ENCODE measurements around the gene SH3RF3. TPM values are rescaled to one million over a fixed set of nuclear protein-coding genes. Genes with fewer than 3 reads are reported as not detected.

Gene SH3RF3
- total and polyA plus RNA-seq, 10 of the 15 experiments (the other 5 are each of a cell fraction or from before 2014, with no cell fraction given): 0.08 to 8.8 (median 2.3) TPM

GRCh38 chr2:109317471-109318095, 188.6 kb downstream of the SH3RF3 start:
- TF ChIP-seq TBL1XR1 (IDR thresholded peaks at IDR 0.05; ENCODE audit: low read depth, low read length) (no peak), SUPT20H (IDR thresholded peaks at IDR 0.05; ENCODE audit: borderline replicate concordance, control insufficient read depth, low read depth, low read length) (no peak), LARP7 (IDR thresholded peaks at IDR 0.05) (no peak), STAT1 (conservative IDR thresholded peaks at IDR 0.05) (no peak), BHLHE40 (IDR thresholded peaks at IDR 0.05; ENCODE audit: borderline replicate concordance in 1 of 2, low read depth in 2 of 2, low read length in 1 of 2) (no peak), TAF1 (IDR thresholded peaks at IDR 0.05; ENCODE audit: borderline replicate concordance, low read depth, low read length) (no peak), RFX5 (IDR thresholded peaks at IDR 0.05; ENCODE audit: low read depth, low read length) (no peak), BMI1 (IDR thresholded peaks at IDR 0.05; ENCODE audit: borderline replicate concordance) (no peak), EED (IDR thresholded peaks at IDR 0.05; ENCODE audit: low read depth) (no peak), ZNF207 (IDR thresholded peaks at IDR 0.05; ENCODE audit: borderline replicate concordance) (no peak), RUNX3 (IDR thresholded peaks at IDR 0.05; ENCODE audit: low read length) (no peak)
- no peaks in the 10 kb centered on the region for H3K4me1 ChIP-seq (ENCODE audit: control insufficient read depth, insufficient read depth, low read length)
- no peaks in the 10 kb centered on the region for H3K27me3 ChIP-seq (replicated peaks in 1 of 2; ENCODE audit: control insufficient read depth in 2 of 2, insufficient read depth in 2 of 2, low read length in 1 of 2)
- no peak overlapping the region for H3K27ac ChIP-seq (ENCODE audit: control insufficient read depth, insufficient read depth)
- RAD21 ChIA-PET (ENCODE audit: unreplicated experiment): no interaction called here
- no peaks in the 10 kb centered on the region for H4K20me1 ChIP-seq (ENCODE audit: control insufficient read depth, insufficient read depth)
- ATAC-seq: no peak
- no peak overlapping the region for H3K4me3 ChIP-seq
- no peak overlapping the region for H3K9ac ChIP-seq (ENCODE audit: control insufficient read depth, insufficient read depth, low read length)
- CTCF ChIA-PET: interaction anchor here (1.4 kb wide), 1 partner anchor 23 kb away, joined by 3 read pairs; no protein-coding TSS in a partner anchor
- 35% methylated on average over 15 of the region's 15 CpGs for WGBS (ENCODE audit: insufficient coverage, insufficient replicate concordance, low lambda C conversion rate, missing lambda C conversion rate)
- in situ Hi-C loops (cut with MboI): no loop called here
- H3K9me3 ChIP-seq (replicated peaks; ENCODE audit: control insufficient read depth, insufficient read depth, low read length): no peaks in the 10 kb centered on the region
- H2AFZ ChIP-seq (ENCODE audit: control insufficient read depth, low read depth, low read length): no peak overlapping the region
- H3K79me2 ChIP-seq (ENCODE audit: control insufficient read depth, insufficient read depth, low read length): no peaks in the 10 kb centered on the region
- no peak overlapping the region for H3K4me2 ChIP-seq (ENCODE audit: control insufficient read depth, insufficient read depth)
- no peaks in the 10 kb centered on the region for H3K36me3 ChIP-seq (ENCODE audit: control insufficient read depth in 2 of 2, insufficient read depth in 2 of 2, low read length in 1 of 2)
- SMC1A ChIA-PET (ENCODE audit: uncharacterized antibody, unreplicated experiment): no interaction called here
- DNase-seq (ENCODE audit: low read depth, low spot score): no peak
- POLR2A ChIA-PET: no interaction called here
- FAIRE-seq: no peak
- no TSS peak for BruUV-seq (replicated peaks)
- intact Hi-C loops (cut with micrococcal nuclease; ENCODE audit: unreplicated experiment): no loop called here

Data from GM12878 (cell line).